Neural cell (in vitro differentiated cells): ENCODE results near the gene TAF6. TPM values are rescaled to one million over a fixed set of nuclear protein-coding genes. Genes with fewer than 3 reads are reported as not detected.
"Not testable (repeated sequence)": the region's sequence is repeated elsewhere in the genome, so short reads cannot be mapped to it uniquely, and the experiment has no call there.

Experiments
- H2AFZ ChIP-seq: fragments of 200-600, 300-800 bp; sonication (generic), shearing (Covaris generic); 2 replicates; pipeline ENCODE4 v1.6.0; 2014; ENCODE audit warnings: low read depth, mild to moderate bottlenecking, antibody characterized with exemption, low read length, moderate library complexity
- H3F3A ChIP-seq: fragments of 200-600 bp; shearing (Covaris generic); 2 replicates; pipeline ENCODE4 v1.6.1; 2016; ENCODE audit warnings: mild to moderate bottlenecking, moderate library complexity, mixed read lengths, antibody characterized with exemption, low read length; ENCODE audit not compliant: insufficient read depth, poor library complexity, severe bottlenecking
- H3K27ac ChIP-seq: fragments of 200-600, 300-800 bp; sonication (generic), shearing (Covaris generic); 2 replicates; pipeline ENCODE4 v1.5.1; 2014; ENCODE audit warnings: mild to moderate bottlenecking, low read length, moderate library complexity
- H3K27me3 ChIP-seq: fragments of 300-800, 200-600 bp; sonication (generic), shearing (Covaris generic); 2 replicates; pipeline ENCODE4 v1.6.0; 2014; ENCODE audit warnings: mild to moderate bottlenecking, low read depth, low read length, moderate library complexity; ENCODE audit not compliant: insufficient read depth
- H3K36me3 ChIP-seq: fragments of 300-800, 200-600 bp; sonication (generic), shearing (Covaris generic); 2 replicates; pipeline ENCODE4 v1.5.1; 2014; ENCODE audit warnings: mild to moderate bottlenecking, antibody characterized with exemption, low read length, moderate library complexity; ENCODE audit not compliant: insufficient read depth
- H3K4me2 ChIP-seq: fragments of 300-800, 200-600 bp; sonication (generic), shearing (Covaris generic); 2 replicates; pipeline ENCODE4 v1.6.0; 2014; ENCODE audit warnings: mild to moderate bottlenecking, low read length
- H3K4me3 ChIP-seq: fragments of 300-800, 200-600 bp; sonication (generic), shearing (Covaris generic); 2 replicates; pipeline ENCODE4 v1.5.1; 2014; ENCODE audit warnings: mild to moderate bottlenecking, low read length, moderate library complexity
- H3K79me2 ChIP-seq: fragments of 200-600 bp; shearing (Covaris generic); replicated peaks from 2 replicates; pipeline ENCODE4 v1.6.0; 2014; ENCODE audit warnings: mild to moderate bottlenecking, low read length, moderate library complexity; ENCODE audit not compliant: insufficient read depth
- H3K9ac ChIP-seq: fragments of 300-800, 200-600 bp; sonication (generic), shearing (Covaris generic); 2 replicates; pipeline ENCODE4 v1.6.1; 2016; ENCODE audit warnings: mild to moderate bottlenecking, low read length, mixed read lengths
- H3K9me2 ChIP-seq: fragments of 200-600 bp; shearing (Covaris generic); 2 replicates; pipeline ENCODE4 v1.6.1; 2016; ENCODE audit warnings: mild to moderate bottlenecking, low read length, mixed read lengths; ENCODE audit not compliant: insufficient read depth
- H3K9me3 ChIP-seq: fragments of 200-600, 300-800 bp; sonication (generic), shearing (Covaris generic); 2 replicates; pipeline ENCODE4 v1.6.1; 2016; ENCODE audit warnings: mild to moderate bottlenecking, mixed run types, low read length, moderate library complexity, mixed read lengths
- H4K20me1 ChIP-seq: fragments of 200-600 bp; shearing (Covaris generic); 2 replicates; pipeline ENCODE4 v1.6.1; 2016; ENCODE audit warnings: mild to moderate bottlenecking, mixed run types; ENCODE audit not compliant: insufficient read depth
- EP300 ChIP-seq: fragments of 450-650 bp; conservative IDR thresholded peaks from 2 replicates; pipeline ENCODE4 v1.6.1; 2014; ENCODE audit warnings: antibody characterized with exemption, mild to moderate bottlenecking, moderate library complexity; ENCODE audit not compliant: poor library complexity, severe bottlenecking
- EZH2 ChIP-seq: fragments of 200-600, 300-800 bp; shearing (Covaris generic), sonication (generic); IDR thresholded peaks from 2 replicates; pipeline ENCODE4 v1.6.1; 2014; ENCODE audit warnings: antibody characterized with exemption, low read length, borderline replicate concordance, mild to moderate bottlenecking; ENCODE audit not compliant: insufficient read depth, poor library complexity, severe bottlenecking
- MXI1 ChIP-seq: fragments of 450-650 bp; conservative IDR thresholded peaks from 2 replicates; pipeline ENCODE4 v1.6.1; 2014; ENCODE audit warnings: antibody characterized with exemption, mild to moderate bottlenecking; ENCODE audit not compliant: poor library complexity, severe bottlenecking
- POLR2AphosphoS5 ChIP-seq: IDR thresholded peaks from 2 replicates; pipeline ENCODE4 v1.6.1; 2012
- RAD21 ChIP-seq: fragments of 450-650 bp; conservative IDR thresholded peaks from 2 replicates; pipeline ENCODE4 v1.6.1; 2014; ENCODE audit warnings: antibody characterized with exemption, mild to moderate bottlenecking, moderate library complexity
- REST ChIP-seq: IDR thresholded peaks from 2 replicates; pipeline ENCODE4 v1.6.1; 2012; ENCODE audit warnings: borderline replicate concordance
- SMC3 ChIP-seq: fragments of 450-650 bp; conservative IDR thresholded peaks from 2 replicates; pipeline ENCODE4 v1.6.1; 2014; ENCODE audit warnings: antibody characterized with exemption, mild to moderate bottlenecking, moderate library complexity; ENCODE audit not compliant: poor library complexity
- TAF1 ChIP-seq: IDR thresholded peaks from 2 replicates; pipeline ENCODE4 v1.6.1; 2012; ENCODE audit warnings: low read depth
- polyA plus RNA-seq: library from polyadenylated mRNA; depleted of rRNA; stranded (reverse); fragments of >200 nt; gene quantifications from 2 replicates; pipeline ENCODE4 v1.2.3, GENCODE V29; 2014
- TF ChIP-seq, protein P1 (sequence below): fragments of 450-650 bp; IDR thresholded peaks from 2 replicates; pipeline ENCODE4 v1.5.1; 2014; ENCODE audit warnings: antibody characterized with exemption, mild to moderate bottlenecking, moderate library complexity; ENCODE audit not compliant: poor library complexity, severe bottlenecking

The TAF6 gene
- polyA plus RNA-seq, 1 donor from 2014 or later, result 23.4 TPM

DNA sequence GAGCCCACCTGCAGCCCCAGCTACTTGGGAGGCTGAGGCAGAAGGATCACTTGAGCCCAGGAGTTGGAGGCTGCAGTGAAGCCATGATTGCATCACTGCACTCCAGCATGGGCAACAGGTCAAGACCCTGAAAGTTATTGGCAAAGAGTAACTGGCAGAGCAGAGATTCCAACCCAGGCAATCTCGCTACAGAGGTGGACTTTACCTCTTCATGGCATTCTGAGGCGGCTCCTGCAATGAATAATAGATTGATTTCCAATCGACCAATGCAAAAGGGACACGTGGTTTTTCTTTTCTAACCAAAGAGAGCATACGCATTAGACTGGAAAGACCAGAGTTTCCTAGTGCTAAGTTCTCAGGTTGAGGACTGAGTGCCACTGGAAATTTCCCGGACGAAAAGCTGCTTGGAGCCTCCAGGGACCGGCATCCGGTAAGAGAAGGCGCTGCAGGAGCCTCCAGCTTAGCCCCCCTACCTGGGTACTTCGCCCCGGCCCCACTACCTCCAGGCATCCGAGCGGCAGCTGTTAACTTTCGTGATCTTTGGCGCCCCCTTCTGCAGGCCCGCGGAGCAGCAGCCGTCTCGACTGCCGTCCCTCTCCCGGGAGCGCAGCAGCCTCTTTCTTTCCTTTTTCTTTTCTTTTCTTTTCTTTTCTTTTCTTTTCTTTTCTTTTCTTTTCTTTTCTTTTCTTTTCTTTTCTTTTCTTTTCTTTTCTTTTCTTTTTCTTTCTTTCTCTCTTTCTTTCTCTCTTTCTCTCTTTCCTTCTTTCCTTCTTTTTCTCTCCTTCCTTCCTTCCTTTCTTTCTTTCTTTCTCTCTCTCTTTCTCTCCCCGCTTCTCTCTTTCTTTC is 11.7 kb upstream of the TAF6 start (continued):
- TF ChIP-seq, protein P1, sequence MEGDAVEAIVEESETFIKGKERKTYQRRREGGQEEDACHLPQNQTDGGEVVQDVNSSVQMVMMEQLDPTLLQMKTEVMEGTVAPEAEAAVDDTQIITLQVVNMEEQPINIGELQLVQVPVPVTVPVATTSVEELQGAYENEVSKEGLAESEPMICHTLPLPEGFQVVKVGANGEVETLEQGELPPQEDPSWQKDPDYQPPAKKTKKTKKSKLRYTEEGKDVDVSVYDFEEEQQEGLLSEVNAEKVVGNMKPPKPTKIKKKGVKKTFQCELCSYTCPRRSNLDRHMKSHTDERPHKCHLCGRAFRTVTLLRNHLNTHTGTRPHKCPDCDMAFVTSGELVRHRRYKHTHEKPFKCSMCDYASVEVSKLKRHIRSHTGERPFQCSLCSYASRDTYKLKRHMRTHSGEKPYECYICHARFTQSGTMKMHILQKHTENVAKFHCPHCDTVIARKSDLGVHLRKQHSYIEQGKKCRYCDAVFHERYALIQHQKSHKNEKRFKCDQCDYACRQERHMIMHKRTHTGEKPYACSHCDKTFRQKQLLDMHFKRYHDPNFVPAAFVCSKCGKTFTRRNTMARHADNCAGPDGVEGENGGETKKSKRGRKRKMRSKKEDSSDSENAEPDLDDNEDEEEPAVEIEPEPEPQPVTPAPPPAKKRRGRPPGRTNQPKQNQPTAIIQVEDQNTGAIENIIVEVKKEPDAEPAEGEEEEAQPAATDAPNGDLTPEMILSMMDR, result peak; percentile 88
- peak; percentile 76 for TF ChIP-seq SMC3

GRCh38 chr7:100130220-100130607 is 11.1 kb upstream of the TAF6 start:
- H3F3A ChIP-seq, H3K4me3 ChIP-seq, H3K9me2 ChIP-seq, H2AFZ ChIP-seq, H4K20me1 ChIP-seq, H3K36me3 ChIP-seq, H3K27ac ChIP-seq, H3K4me2 ChIP-seq, H3K9me3 ChIP-seq, H3K9ac ChIP-seq, H3K27me3 ChIP-seq, H3K79me2 ChIP-seq: not testable (repeated sequence)

DNA sequence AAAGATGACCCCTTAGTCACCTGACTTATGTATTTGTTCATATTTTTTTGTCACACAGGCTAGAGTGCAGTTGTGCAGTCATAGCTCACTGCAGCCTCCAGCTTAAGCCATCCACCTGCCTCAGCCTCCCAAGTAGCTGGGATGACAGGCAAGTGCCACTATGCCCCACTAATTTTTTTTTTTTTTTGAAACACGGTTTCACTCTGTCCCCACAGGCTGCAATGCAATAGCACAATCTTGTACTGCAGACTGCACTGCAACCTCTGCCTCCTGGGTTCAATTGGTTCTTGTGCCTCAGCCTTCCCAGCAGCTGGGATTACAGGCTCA is 9.4 kb upstream of the TAF6 start:
- Histone ChIP-seq H3K79me2 (no peaks in the 10 kb centered on the region), H4K20me1 (no peaks in the 10 kb centered on the region), H3F3A (peaks cover 3% of the 10 kb centered on the region), H3K4me3 (peak overlapping the region; percentile 87), H2AFZ (no peak overlapping the region), H3K27me3 (no peaks in the 10 kb centered on the region), H3K36me3 (no peaks in the 10 kb centered on the region), H3K9me3 (no peaks in the 10 kb centered on the region), H3K27ac (peak overlapping the region; percentile 97), H3K9me2 (no peaks in the 10 kb centered on the region), H3K4me2 (peak overlapping the region; percentile 38), H3K9ac (peak overlapping the region; percentile 92)
- TF ChIP-seq EZH2 (no peak), RAD21 (no peak), EP300 (no peak), MXI1 (no peak), POLR2AphosphoS5 (no peak), SMC3 (no peak), TAF1 (no peak), REST (no peak)
- TF ChIP-seq, protein P1, result no peak
